Mucosa of descending colon (tissue), 3 donors: ENCODE data around the gene TOPAZ1. TPM values are rescaled to one million over a fixed set of nuclear protein-coding genes. Genes with fewer than 3 reads are reported as not detected.

Source experiments
- ATAC-seq: fragments of 200-7000 bp; cut with Tn5 transposase; one replicate; pipeline ENCODE4 v1.9.1; 2020; ENCODE audit warnings: mild to moderate bottlenecking, moderate library complexity
- DNase-seq, 3 donors: peaks; one replicate each; pipeline ENCODE4 v3.0.0-alpha.2; 2020
- H3K36me3 ChIP-seq: fragments of 200-600 bp; one replicate; pipeline ENCODE4 v1.8.0; 2021; ENCODE audit warnings: low read depth, mild to moderate bottlenecking
- H3K4me1 ChIP-seq: fragments of 200-600 bp; one replicate; pipeline ENCODE4 v1.8.0; 2021; ENCODE audit warnings: low read depth, mild to moderate bottlenecking
- H3K4me3 ChIP-seq: fragments of 200-600 bp; one replicate; pipeline ENCODE4 v1.8.0; 2021; ENCODE audit warnings: mild to moderate bottlenecking
- H3K9me3 ChIP-seq: fragments of 200-600 bp; one replicate; pipeline ENCODE4 v1.8.0; 2021; ENCODE audit warnings: mild to moderate bottlenecking
- intact Hi-C, 2 donors: fragments of 100-400 bp; cut with DNase I in 1 of 2; cut with micrococcal nuclease in 1 of 2; formaldehyde crosslinking; loops; one replicate each; pipeline versions ENCODE4 v1.11.0 to v1.11.1; 2022; cut with DNase I, micrococcal nuclease
- total RNA-seq, 3 donors: library from RNA; stranded (reverse); fragmentation: NEBNext Ultra II Directional in 2 of 3; extraction: Animal tissue kit (Norgen Biotek cat#: 25700) in 2 of 3; gene quantifications; one replicate each; pipeline versions ENCODE4 v1.2.1 to v1.2.4, GENCODE V29; 2021 to 2023
- TF ChIP-seq, protein P1 (sequence below): fragments of 200-600 bp; IDR thresholded peaks from one replicate; pipeline ENCODE4 v1.8.0; 2022; ENCODE audit warnings: antibody characterized with exemption, mild to moderate bottlenecking
- donor health status: DM: no; HTN: no; CAD: no; lungs with moderate emphysema.
- donor health status: DM: no; HTN: no; CAD: no.
- donor health status: DM: no; HTN: yes; CAD: no.

TOPAZ1 gene
- total RNA-seq, 3 donors from 2014 or later = not detected

DNA sequence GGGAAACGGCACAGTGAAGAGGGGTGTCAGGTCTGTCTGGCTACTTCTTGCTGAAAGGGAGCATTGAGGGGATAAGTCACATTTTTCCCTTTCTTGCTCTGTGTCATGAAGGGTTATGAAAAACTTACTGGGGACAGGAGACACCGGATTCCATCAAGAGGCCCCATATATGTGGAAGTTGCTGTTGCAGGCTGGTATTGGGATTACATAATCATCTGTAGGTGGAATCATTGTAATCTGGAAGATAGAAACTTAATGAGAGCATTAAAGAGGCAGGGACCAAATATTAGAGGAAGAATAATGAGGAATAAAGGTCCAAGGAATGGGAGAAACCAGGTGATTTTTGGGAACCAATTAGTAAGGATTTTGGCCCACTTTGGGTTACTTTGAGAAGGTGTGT is 92.6 kb downstream of the TOPAZ1 start:
- TF ChIP-seq, protein P1, sequence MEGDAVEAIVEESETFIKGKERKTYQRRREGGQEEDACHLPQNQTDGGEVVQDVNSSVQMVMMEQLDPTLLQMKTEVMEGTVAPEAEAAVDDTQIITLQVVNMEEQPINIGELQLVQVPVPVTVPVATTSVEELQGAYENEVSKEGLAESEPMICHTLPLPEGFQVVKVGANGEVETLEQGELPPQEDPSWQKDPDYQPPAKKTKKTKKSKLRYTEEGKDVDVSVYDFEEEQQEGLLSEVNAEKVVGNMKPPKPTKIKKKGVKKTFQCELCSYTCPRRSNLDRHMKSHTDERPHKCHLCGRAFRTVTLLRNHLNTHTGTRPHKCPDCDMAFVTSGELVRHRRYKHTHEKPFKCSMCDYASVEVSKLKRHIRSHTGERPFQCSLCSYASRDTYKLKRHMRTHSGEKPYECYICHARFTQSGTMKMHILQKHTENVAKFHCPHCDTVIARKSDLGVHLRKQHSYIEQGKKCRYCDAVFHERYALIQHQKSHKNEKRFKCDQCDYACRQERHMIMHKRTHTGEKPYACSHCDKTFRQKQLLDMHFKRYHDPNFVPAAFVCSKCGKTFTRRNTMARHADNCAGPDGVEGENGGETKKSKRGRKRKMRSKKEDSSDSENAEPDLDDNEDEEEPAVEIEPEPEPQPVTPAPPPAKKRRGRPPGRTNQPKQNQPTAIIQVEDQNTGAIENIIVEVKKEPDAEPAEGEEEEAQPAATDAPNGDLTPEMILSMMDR = no peak
- ATAC-seq (no peak), DNase-seq (no peak)
- intact Hi-C loops = no loop called here
- peaks cover 3% of the 10 kb centered on the region for H3K4me1 ChIP-seq
- H3K36me3 ChIP-seq = no peaks in the 10 kb centered on the region
- H3K9me3 ChIP-seq = no peaks in the 10 kb centered on the region
- no peak overlapping the region for H3K4me3 ChIP-seq

- TF ChIP-seq, protein P1 = no peak
- intact Hi-C loops = no loop called here
- Histone ChIP-seq H3K4me3 (peak overlapping the region; percentile 69), H3K9me3 (no peaks in the 10 kb centered on the region), H3K4me1 (peaks cover 10% of the 10 kb centered on the region), H3K36me3 (no peaks in the 10 kb centered on the region)
- DNase-seq (no peak), ATAC-seq (no peak)
These were observed 95.6 kb downstream of the TOPAZ1 start for GRCh38 chr3:44337248-44337785.

GRCh38 chr3:44338010-44338827 is 96.5 kb downstream of the TOPAZ1 start, which contains the start of gene TCAIM:
Gene TCAIM, plus strand, starts transcription at chr3:44338766. Its CDS starts 16,017 bp downstream, at chr3:44354783.
- H3K4me1 ChIP-seq = peaks cover 10% of the 10 kb centered on the region
- no peaks in the 10 kb centered on the region for H3K9me3 ChIP-seq
- DNase-seq = peak; percentile 99
- ATAC-seq = peak; percentile 99
- TF ChIP-seq, protein P1 = no peak
- H3K4me3 ChIP-seq = peak within 1 kb of the TSS; percentile 69
- H3K36me3 ChIP-seq = no peaks in the 10 kb centered on the region
- intact Hi-C loops = no loop called here

DNA sequence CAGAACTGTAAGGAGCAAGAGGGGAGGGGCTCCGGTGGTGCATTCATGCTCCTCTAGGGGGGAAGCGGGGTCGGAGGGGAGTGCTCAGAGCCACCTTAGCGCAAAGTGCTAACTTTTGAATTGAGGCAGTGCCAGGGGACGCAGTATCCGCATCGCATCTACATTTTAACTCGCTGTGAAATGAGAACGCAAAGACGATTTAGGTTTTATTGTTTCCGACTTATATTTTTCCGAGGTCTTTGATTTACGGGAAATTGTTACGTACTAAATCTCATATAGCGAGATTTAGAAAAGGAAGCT is 97.1 kb downstream of the TOPAZ1 start:
- H3K4me1 ChIP-seq = peaks cover 10% of the 10 kb centered on the region
- intact Hi-C loops = no loop called here
- TF ChIP-seq, protein P1 = no peak

GRCh38 chr3:44339181-44340057 is 97.7 kb downstream of the TOPAZ1 start:
- DNase-seq (peak in 1 of 3 donors; percentile 24), ATAC-seq (no peak)
- Histone ChIP-seq H3K36me3 (no peaks in the 10 kb centered on the region), H3K4me1 (peaks cover 10% of the 10 kb centered on the region), H3K4me3 (peak overlapping the region; percentile 69), H3K9me3 (no peaks in the 10 kb centered on the region)
- intact Hi-C loops = no loop called here
- TF ChIP-seq, protein P1 = no peak

More for the DNA sequence above, 97.1 kb downstream of the TOPAZ1 start:
- Histone ChIP-seq H3K9me3 (no peaks in the 10 kb centered on the region), H3K36me3 (no peaks in the 10 kb centered on the region), H3K4me3 (peak overlapping the region; percentile 69)
- ATAC-seq (no peak), DNase-seq (no peak)
